ENCODE results near the gene HAPSTR1. TPM values are rescaled to one million over a fixed set of nuclear protein-coding genes. Genes with fewer than 3 reads are reported as not detected.

HAPSTR1 gene
- total RNA-seq, 1 experiment from 2014 or later: 85.2 TPM

DNA sequence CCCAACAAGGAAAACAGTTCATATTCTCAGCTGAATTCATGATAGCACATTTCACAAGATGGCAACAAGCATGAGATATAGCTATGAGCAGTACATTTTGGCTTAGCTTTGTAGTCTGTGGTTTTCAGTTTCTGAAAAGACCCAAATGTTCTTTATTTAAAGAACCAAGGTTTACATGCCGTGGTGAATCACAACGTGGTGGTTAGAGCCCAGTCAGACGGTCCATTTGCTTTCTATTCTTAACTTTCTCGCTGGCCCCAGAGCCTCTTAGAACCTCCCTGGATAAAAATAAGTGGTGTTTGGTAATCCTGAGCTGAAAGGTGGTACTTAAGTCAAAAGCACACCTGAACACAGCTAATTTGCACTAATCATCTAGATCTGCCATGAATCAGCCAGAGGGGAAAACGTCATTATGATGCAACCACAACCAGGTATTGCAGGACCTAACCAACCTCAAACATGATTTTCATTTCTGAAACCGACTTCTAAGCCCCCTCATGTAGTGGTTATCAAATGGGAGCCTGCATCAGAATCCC is 18.6 kb upstream of the HAPSTR1 start:
- Histone ChIP-seq H3K14ac (ENCODE audit: insufficient read depth, low read length) (no peak overlapping the region), H3K27me3 (ENCODE audit: insufficient read depth, low read length) (no peaks in the 10 kb centered on the region), H3K18ac (ENCODE audit: insufficient read length, low read depth, low read length) (no peak overlapping the region), H3K56ac (ENCODE audit: insufficient read length, low read depth, low read length) (no peak overlapping the region), H3K9ac (ENCODE audit: extremely low read depth, insufficient read length, low read length) (no peak overlapping the region), H3K4ac (ENCODE audit: low read depth, low read length) (no peak overlapping the region), H2BK120ac (ENCODE audit: low read depth, low read length, poor library complexity, severe bottlenecking) (no peak overlapping the region), H3K23ac (ENCODE audit: insufficient read length, low read depth, low read length) (no peak overlapping the region), H3T11ph (ENCODE audit: low read length) (no peak overlapping the region), H3K79me1 (ENCODE audit: insufficient read depth, low read depth, low read length, poor library complexity, severe bottlenecking) (no peaks in the 10 kb centered on the region), H2BK20ac (ENCODE audit: low read depth, low read length, poor library complexity, severe bottlenecking) (no peak overlapping the region), H2AK5ac (ENCODE audit: insufficient read length, low read length) (no peak overlapping the region), H4K91ac (ENCODE audit: insufficient read length, low read depth, low read length) (no peak overlapping the region), H3K27ac (ENCODE audit: insufficient read length, low read depth, low read length) (no peak overlapping the region), H3K4me2 (ENCODE audit: insufficient read depth, insufficient read length, low read length) (no peak overlapping the region), H3K4me1 (ENCODE audit: insufficient read depth, low read length) (no peaks in the 10 kb centered on the region), H2BK5ac (ENCODE audit: insufficient read length, low read length) (no peak overlapping the region), H3K23me2 (ENCODE audit: insufficient read length, low read depth, low read length, poor library complexity, severe bottlenecking) (no peaks in the 10 kb centered on the region), H2BK15ac (ENCODE audit: low read depth, low read length) (no peak overlapping the region), H4K5ac (ENCODE audit: insufficient read length, low read depth, low read length) (no peak overlapping the region), H2AFZ (ENCODE audit: low read length) (no peak overlapping the region), H2BK12ac (ENCODE audit: insufficient read length, low read depth, low read length) (no peak overlapping the region), H4K8ac (replicated peaks; ENCODE audit: insufficient read length, low read depth, low read length) (no peak overlapping the region), H3K79me2 (ENCODE audit: insufficient read depth, low read length) (no peaks in the 10 kb centered on the region), H4K20me1 (ENCODE audit: control insufficient read depth, insufficient read depth, insufficient read length) (no peaks in the 10 kb centered on the region), H3K9me3 (ENCODE audit: control insufficient read depth, low read depth, low read length) (no peaks in the 10 kb centered on the region)
- H3K27ac Mint-ChIP-seq: peak overlapping the region in 1 of 3 experiments; percentile 69; a peak in 2 of 7 replicates
- no peak for DNase-seq
- peaks cover 0 to 3% of the 10 kb centered on the region in 2 experiments; a peak in 2 of 4 replicates for H3K4me1 Mint-ChIP-seq
- peaks cover 0 to 2% (median 0%) of the 10 kb centered on the region in 3 experiments; a peak in 2 of 7 replicates for H3K36me3 Mint-ChIP-seq (ENCODE audit: insufficient read depth in 1 of 3, low read depth in 3 of 3)
- TF ChIP-seq, protein P1, sequence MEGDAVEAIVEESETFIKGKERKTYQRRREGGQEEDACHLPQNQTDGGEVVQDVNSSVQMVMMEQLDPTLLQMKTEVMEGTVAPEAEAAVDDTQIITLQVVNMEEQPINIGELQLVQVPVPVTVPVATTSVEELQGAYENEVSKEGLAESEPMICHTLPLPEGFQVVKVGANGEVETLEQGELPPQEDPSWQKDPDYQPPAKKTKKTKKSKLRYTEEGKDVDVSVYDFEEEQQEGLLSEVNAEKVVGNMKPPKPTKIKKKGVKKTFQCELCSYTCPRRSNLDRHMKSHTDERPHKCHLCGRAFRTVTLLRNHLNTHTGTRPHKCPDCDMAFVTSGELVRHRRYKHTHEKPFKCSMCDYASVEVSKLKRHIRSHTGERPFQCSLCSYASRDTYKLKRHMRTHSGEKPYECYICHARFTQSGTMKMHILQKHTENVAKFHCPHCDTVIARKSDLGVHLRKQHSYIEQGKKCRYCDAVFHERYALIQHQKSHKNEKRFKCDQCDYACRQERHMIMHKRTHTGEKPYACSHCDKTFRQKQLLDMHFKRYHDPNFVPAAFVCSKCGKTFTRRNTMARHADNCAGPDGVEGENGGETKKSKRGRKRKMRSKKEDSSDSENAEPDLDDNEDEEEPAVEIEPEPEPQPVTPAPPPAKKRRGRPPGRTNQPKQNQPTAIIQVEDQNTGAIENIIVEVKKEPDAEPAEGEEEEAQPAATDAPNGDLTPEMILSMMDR (conservative IDR thresholded peaks at IDR 0.05): no peak
- no CpG with 5 or more reads among the region's 6 CpGs for WGBS (ENCODE audit: extremely low coverage, insufficient read length, low lambda C conversion rate)
- H3K9me3 Mint-ChIP-seq: peaks cover 0 to 5% of the 10 kb centered on the region in 2 experiments; a peak in 2 of 5 replicates
- no peaks in the 10 kb centered on the region; the same call in 1 of the 2 replicates for H3K27me3 Mint-ChIP-seq (ENCODE audit: low read depth)
- H3K4me3 Mint-ChIP-seq: no peak overlapping the region

Data from H9 (cell line).